Stimulated activated CD8-positive, alpha-beta memory T cell treated with anti-CD3 and anti-CD28 coated beads, Interleukin-2, amount 100 ng/mL, for 1 hour (primary cell): ENCODE measurements around the gene AP5B1.
"Not testable (repeated sequence)": the region's sequence is repeated elsewhere in the genome, so short reads cannot be mapped to it uniquely, and the experiment has no call there.

Source experiments
- DNase-seq, 2 donors: peaks; one replicate each; pipeline ENCODE4 v3.0.0-alpha.2; 2020; ENCODE audit warnings: low read depth in 2 of 2

The AP5B1 gene

GRCh38 chr11:65786008-65786785, 5.4 kb upstream of the AP5B1 start:
- DNase-seq, result no peak

GRCh38 chr11:65785319-65786007, 4.7 kb upstream of the AP5B1 start:
- DNase-seq, result no peak

GRCh38 chr11:65782816-65783228, 2.0 kb upstream of the AP5B1 start:
- DNase-seq, result no peak

- no peak for DNase-seq
These were observed 1.4 kb upstream of the AP5B1 start for GRCh38 chr11:65781962-65782815.

- no peak for DNase-seq
These were observed 581 bp upstream of the AP5B1 start for GRCh38 chr11:65781152-65781961.

- peak; percentile 49 to 54 for DNase-seq
These were observed 632 bp downstream of the AP5B1 start for GRCh38 chr11:65779919-65780769.

- DNase-seq, result no peak
These were observed 1.2 kb downstream of the AP5B1 start for GRCh38 chr11:65779669-65779918.

GRCh38 chr11:65778901-65779668, 1.7 kb downstream of the AP5B1 start:
- no peak for DNase-seq

- DNase-seq, result no peak
These were observed 2.3 kb downstream of the AP5B1 start for GRCh38 chr11:65778431-65778900.

- DNase-seq, result no peak
These were observed 2.9 kb downstream of the AP5B1 start for GRCh38 chr11:65777821-65778361.

GRCh38 chr11:65777241-65777640, 3.5 kb downstream of the AP5B1 start:
- DNase-seq, result no peak

GRCh38 chr11:65776710-65777141, 4.0 kb downstream of the AP5B1 start:
- no peak for DNase-seq

GRCh38 chr11:65776196-65776595, 4.6 kb downstream of the AP5B1 start:
- no peak for DNase-seq

- DNase-seq, result no peak
These were observed 6.1 kb downstream of the AP5B1 start for GRCh38 chr11:65774525-65775306.

GRCh38 chr11:65773784-65774411, 6.9 kb downstream of the AP5B1 start:
- no peak for DNase-seq

- DNase-seq, result no peak
These were observed 9.1 kb downstream of the AP5B1 start for GRCh38 chr11:65771589-65772112.

GRCh38 chr11:65770951-65771567, 9.7 kb downstream of the AP5B1 start:
- DNase-seq, result no peak

- DNase-seq, result not testable (repeated sequence)
These were observed 13.0 kb downstream of the AP5B1 start for GRCh38 chr11:65767806-65768205.
